NCI-H2107 treated with DMSO at 0.1 percent for 48 hours (cell line): Measurements from ENCODE around the gene CACNA2D2.

Source experiments
- DNase-seq: peaks from one replicate; lab custom pipeline; 2025; ENCODE audit not compliant: unreplicated experiment; lab: John Stamatoyannopoulos, UW

CACNA2D2 gene

DNA sequence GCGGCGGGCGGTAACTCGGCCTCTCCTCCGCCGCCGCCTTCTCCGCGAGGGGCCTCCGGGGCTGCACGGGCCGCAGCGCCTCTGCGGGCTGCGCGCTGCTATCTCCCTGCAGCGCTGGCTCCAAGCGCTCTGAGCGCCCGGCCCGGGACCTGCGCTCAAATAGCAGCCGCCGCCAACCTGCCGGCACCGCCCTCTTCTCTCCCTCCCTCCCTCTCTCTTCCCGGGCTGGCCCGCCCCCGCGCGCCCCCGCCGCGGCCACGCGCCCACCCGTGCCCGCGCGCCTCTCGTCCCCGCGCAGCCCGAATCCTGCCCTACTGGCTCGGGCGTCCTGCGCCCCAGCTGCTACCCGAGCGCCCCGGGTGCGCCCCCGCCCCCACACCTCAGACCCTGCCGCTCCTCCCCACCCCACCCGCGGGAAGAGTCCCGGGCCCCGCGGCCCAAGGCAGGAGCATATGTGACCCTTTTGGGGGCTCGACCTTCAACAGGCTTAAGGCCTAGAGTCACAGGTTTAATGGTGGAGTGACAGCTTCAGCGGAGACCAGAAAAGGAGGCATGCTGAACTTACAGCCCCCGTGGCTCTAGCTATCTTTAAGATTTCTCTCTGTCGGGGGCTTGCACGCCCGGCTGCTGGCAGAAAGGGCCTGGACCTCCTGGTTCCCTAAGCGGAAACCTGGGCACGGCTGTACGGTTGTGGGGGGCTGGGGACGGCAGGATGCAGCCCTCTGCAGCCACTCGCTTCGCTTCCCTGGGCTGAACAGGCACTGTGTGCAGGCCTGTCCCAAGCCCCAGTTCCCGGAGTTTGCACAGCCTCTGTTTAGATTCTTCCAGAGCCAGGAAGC, at the start of gene CACNA2D2:
Gene CACNA2D2 (minus strand): TSS at position 131 of the 839 bp plus-strand sequence. CDS start 211 bp downstream, outside the sequence.
- no peak for DNase-seq

DNA sequence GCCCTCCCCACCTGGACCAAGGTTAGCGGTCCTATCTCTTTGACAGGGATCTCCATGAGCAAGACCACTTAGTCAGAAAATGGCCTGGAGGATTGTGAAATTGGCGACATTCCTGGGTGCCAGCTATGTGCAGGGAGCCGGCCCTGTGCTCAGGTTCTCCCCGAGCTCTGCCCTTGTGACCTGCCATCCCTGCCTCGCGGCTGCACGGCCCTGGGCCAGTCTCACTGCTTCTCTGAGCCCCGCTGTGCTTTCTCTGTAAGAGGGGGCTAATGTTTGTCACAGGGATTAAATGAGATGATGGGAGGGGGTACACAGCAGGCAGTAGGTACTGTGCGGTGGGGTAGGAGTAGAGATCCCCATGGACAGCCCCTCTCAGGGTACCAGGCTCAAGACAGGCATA, 49.2 kb upstream of the CACNA2D2 start:
- no peak for DNase-seq

DNA sequence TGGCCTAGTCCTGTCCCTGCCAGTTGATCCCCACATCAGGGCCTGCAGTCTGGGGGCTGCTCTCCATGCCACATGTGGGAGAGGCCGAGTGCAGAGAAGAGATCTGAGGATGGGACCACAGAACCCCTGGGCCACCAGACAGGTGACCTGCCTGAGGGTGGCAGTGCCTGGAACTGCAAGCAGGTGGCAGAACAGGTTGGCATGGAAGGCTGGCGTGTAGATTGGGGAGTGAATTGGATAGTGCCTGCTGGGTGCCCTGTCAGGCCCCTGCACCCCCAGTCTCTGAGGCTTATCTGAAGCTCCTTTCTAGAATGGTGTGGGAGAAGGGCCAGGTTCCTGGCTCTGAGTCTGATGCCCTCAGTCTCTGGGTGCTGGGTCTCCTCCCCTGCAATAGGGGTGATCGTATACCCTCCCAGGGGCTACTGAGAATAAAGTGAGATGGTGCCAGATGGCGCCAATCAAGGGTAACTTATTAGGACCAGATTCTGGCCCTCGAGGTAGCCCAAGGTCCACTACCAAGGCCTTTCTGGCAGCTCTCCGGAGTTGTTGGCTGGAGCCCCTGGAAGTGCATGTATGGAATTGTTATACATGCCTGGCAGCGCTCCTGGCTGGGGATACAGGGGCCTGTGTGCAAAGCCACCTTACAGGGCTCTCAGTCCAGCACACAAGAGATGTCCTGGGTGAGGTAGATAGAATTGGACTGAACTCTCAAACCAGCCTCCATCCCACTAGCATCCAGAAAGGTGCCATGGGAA, 48.4 kb upstream of the CACNA2D2 start:
- no peak for DNase-seq

DNA sequence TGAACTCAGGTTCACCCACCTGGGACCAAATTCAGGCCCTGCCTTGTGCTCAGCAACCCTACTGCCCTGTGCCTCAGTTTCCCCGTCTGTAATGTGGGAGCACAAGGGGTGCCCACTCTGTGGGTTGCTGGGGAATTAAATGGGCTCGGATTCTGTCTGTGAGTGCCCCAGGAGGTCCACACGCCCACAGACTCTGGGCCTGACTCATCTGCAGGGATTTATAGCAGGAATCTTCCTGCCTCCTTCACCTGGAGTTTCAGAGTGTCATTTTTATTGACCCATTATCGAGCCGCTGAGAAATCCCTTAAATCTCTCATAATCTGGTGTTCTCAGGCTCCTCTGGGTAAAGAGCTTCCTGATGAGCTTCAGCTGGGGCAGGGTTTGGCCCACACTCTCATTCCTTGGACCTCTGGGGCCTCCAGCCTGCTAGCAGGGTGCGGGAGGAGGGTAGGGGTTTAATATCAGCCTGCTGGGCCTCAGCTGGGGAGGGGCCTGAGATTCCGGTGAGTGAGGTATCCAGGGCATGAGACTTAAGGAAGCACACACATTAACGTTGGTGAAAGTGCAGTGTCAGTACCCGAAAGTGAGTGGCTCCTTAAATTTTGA, 47.7 kb upstream of the CACNA2D2 start:
- no peak for DNase-seq

DNA sequence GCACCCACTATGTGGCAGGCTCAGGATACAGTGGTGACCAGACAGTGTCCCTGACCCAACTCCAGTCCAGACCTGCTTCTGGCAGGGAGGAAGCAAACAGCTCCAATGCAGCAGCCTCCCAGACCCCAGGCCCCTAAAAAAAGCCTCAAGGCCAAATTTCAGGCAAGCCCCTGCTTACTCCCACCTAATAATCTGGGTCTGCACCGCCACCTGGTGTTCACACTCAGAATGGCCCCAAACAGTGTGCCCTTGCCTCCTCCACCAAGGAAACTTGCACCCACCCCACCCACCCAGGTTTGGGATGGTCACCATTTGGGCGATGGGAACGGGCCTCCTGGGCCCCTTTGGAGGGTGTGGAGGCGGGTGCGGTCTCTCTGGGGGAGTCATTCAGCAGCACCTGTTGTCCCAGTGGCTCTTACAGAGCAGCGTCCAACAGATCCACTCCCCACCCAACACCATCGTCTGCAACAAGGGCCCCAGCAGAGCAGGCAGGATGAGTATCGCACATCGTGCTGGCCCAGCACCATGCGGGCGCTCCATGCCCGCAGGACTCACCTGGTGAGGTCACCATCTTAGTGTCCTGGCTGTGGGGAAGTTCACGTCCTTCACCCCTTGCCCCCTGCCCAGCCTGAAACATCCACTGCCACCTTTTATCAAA, 46.8 kb upstream of the CACNA2D2 start:
- DNase-seq: peak; percentile 4

DNA sequence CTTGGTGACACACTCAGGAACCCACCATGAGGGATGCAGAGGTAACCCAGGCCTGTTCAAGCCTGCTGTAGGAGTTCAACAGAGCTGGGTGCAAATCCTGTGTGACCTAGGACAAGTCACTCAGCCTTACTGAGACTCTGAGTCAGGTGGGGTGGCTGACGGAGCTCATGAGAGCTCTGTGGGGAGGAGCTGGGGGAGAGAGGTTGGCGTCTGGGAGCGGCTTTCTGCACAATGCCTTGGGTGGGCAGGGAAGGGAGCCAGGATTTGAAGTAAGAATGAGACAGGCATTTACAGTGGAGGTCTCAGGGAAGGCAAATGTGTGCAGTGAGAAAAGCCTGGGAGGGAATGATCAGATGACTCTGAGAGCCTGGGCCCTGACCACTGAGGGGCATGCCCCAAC, 45.8 kb upstream of the CACNA2D2 start:
- DNase-seq: no peak

DNA sequence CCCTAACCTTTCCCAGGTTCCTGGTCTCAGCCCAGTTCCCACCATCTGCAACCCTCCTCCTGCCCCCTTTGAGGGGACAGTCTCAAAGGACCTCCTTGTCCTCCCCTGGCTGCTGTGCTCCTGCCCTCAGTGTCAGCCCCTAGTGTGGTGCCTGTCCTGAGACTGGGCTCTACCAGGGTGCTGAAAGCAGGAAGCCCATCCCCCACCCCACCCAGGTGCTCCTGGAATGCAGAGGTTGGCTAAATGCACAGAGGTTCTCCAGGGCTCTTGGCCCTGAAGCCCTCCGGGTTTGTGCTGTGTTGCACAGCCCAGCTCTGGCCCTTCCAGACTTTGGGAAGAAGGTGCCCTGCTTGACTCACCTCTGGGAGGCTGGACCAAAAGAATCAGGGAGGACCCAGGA, 42.3 kb upstream of the CACNA2D2 start:
- DNase-seq: no peak

DNA sequence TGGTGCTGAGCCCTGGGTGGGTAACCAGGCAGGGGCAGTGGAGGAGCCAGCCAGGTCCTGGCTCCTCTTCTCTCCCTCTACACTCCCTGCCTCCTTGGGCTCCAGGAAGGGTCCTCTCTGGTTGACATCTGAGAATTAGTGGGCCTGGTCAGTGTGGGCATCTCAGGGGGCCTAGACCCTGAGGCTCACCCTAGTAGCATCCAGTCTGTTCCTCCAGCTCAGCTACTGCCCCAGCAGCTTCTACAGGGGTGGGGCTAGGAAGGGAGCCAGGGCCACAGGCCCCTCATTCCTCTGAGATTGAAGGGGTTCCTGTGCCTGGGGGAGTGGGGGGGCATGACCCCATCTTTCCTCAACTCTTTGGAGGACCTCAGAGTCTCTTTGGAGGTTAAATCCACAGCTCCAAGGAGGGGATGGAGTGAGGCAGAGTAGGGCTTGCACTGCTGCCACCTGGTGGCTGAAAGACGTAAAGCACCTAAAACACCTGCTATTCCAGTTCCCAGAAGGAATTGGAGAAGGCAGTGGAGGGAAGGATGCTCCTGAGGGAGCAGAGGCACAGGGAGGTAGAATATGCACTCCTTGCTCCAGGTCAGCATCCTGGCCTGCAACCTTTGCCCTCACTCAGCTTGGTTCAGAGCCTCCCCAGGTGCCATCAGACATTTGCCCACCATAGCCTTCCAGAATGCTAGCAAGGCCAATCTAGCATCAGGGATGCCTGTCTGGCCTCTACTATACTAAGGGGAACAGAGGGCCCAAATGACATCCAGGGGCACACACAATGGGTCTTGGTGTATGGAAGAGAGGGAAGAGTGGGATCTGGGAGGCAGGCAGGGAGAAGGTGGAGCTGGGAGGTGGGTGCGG, 39.0 kb upstream of the CACNA2D2 start:
- DNase-seq: peak; percentile 16

DNA sequence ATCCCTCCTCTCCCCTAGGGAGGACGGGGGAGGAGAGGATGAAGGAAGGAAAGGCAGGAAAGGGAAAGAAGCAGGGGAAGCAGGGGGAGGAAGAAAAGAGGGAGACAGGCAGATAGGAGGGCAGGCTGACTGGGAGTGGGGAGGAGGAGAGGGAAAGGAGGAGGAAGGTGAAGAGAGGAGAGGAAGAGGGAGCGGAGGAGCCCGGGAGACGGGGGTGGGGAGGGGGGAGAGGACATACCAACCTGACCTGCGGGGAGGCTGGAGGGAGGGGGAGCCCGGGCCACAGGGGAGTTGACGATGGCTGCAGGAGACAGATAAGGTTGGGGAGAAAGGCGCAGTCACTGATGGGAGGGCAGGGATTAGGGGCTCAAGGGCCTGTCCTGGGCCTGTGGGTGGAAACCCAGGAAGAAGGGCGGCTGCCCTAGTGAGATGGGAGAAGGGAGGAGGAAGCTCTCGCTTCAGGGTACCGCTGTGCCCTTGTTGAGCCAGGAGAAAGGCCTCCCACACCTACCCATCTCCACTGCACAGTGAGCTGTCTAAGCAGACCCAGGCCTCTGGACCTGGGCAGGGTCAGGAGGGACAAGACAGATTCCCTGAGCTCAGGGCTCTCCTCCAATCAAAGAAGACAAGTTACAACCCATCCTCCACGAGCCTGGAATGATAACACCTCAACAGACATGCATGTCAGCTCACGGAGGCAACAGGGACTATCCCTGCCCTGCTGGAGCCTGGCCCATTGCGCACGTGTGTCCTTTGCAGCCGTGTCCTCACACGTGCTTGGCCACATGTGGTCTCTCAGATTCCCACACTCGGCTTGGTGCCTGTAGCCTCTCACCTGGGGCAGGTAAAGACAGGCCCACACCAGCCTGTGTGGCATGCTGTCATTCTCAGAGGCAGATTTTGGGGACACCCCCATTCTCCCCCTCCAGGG, 36.2 kb upstream of the CACNA2D2 start:
- DNase-seq: no peak

DNA sequence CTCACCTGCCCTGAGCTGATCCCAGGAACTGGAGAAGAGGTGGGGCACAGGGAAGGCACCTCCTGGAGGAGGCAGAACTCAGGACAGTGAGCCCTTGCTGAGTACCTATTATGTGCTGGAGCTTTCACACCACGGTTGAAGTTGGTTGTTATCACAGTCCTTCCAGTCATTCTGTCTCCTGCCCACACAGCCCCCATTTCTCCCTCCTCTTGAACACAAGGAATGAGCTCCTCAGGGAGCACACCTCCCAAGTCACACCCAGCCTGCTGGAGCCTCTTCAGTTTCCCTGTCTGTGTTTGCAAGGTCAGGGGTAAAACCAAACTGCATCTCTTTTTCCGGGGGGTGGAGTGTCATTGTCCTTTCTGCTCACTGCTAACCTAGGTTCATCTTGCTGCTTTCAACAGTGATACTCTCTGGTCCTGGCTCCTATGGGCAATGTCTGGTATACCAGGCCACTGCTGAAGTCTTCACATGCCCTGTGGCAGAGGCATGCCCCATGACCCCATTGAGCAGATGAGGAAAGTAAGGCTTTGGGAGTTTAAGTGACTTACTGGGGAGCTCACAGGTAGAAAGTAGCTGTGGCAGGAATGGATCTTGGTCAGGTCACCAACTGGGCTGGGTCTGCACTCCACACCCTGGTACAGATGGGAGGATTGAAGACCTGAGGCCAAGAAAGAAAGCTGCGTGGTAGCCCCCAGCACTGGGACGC, 34.1 kb upstream of the CACNA2D2 start:
- no peak for DNase-seq

DNA sequence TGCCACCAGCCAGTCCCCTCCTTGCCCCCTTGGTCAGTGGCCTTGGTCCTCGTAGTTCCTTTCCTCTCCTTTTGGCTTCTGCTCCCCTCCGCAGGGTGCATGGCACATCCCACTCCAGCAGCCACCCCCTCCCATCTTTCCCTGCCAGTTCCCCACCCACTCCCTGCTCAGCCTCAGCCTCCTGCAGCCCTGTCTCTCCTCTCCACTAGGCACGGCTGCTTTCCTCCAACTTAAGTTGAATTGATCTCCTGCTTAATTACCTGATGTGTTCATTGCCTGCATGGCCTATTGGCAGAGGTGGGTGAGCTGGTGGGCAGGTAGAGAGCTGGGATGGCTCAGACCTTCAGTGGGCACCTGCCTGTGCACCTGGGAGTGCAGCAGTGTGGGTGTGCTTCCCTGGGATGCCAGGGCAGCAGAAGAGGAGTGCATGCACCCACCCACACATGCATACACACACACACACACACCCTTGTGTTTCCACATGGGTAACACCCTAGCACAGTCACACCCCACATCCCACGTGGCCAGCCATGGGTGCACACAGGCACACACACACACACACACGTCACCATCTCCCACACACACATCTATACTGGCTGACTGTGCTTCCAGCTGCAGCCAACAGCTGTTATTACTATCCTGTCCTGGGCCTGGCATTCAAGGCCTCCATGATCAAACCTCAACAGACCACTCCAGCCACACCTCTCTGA, 33.2 kb upstream of the CACNA2D2 start:
- DNase-seq: no peak

DNA sequence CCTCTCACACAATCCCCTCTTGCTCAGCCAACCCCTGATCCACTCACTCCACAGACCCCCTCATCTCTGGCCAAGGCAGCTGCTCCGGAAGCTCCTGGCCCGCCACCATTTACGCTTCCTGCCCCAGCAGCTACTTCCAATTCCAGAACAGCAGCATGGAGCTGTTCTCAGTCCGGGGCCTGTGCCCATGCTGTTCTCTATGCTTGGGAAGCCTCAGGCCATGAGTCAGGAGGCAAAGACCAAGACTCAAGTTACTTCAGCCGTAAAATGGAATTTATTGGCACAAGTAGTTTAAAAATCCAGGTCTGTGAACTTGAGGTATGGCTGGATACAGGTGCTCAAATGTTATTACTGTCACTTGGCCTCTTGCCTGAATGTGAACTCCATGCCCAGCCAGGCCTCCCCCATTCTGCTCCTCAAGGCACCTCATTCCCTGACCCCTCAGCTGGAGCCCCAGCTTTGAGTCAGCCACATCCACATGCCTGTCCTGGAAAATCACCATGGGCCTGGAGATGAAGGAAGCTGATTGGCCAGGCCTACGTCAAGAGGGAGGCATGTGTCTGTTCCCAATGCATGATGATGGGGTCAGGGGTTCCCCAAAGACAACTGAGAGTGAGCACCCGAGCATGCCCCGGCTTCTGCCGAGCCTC, 31.4 kb upstream of the CACNA2D2 start:
- no peak for DNase-seq

DNA sequence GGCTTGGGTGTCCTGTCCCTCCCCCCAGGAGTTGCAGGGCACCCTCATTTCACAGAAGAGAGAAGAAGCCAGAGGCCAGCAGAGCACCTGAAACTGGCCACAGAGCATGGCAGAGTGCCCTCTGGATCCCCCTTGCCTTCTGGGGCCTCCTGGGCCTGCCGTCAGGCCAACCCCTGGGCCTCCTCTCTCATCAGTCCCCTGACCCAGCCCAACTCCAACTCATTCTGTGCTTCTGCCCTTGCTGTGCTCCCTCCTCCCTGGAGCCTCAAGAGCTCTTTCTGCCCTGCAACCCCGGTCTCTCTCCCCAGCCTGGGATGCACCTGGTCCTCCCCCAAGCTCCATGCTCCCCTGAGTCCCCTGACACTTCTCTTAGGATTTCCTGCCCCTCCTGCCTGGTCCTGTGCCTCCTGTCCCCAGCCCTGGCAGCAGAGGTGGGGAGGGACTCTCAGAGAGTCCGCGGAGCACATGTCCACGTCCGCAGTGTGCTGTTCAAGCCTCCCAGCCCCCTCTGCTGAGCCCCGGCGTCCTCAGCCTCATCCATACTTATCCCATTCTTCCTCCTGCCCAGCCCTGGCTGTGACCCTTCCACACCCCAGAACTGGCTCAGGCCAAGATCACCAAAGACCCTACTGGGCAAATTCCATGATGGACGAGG, 30.5 kb upstream of the CACNA2D2 start:
- DNase-seq: no peak

DNA sequence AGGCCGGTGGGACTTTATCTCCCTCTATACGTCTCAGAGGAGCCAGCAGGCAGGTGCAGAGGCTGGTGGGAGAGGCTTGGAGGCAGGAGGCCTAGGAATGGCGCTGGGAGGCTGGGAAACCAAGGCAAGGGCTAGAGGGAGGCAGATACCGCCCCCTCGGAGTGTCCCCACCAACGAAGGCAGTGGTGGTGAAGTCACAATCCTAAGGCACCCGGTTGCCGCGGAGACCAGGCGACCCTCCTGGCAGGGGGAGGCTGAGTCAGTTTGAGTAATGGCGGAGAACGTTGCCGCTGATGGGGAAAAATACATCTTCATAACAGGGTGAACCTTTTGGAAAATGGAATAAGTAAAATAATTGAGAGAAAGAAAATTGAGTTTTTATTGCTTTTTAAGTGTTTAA, 29.9 kb upstream of the CACNA2D2 start:
- no peak for DNase-seq

DNA sequence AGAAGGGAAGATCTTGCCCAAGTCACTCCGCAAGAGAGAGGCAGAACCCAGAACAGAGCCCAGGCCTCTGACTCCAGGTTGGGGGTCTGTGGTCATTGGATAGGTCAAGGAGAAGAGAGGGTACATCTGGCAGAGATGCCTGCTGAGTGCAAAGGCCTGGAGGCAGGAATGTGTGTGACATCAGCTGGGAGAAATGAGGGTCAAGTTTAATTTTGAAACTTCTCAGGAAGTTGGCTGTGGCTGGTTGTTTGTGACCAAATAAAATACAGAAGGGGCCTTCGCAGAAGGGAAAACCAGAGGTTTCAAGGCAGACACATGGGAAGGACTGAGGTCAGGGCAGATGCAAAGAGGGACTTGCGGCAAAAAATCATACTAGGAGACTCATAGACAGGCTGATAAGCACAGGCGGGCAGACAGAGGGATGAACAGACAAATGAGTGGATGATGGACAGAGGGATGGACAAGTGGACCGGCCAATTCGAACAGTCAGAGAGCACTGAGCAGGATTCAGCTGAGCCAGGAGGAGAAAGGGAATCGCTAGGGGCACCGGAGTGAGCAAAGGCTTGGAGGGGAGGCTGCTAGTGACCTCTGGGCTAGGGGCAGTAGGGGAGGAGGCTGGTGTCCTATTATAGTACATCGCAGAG, 28.8 kb upstream of the CACNA2D2 start:
- no peak for DNase-seq

DNA sequence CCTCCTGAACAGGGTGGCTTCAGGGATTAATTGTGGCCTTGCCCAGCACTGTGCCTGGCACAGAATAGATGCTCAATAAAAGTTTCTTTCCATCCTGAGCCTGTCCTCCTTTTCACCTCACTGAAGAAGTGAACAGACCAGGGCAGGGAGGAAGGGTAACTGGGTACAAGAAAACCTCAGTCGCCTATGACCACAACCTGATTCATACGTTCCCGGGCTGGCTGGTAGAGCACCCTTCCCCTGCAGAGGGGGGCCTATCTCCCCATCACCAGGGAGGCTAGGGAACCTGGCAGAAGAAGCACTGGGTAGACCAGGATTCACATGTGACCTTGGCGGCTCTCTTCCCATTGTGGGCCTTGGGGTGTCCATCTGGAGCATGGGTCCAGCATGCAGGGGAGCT, 27.8 kb upstream of the CACNA2D2 start:
- DNase-seq: no peak
